ENCODE measurements around the gene SUPT5H. TPM values are rescaled to one million over a fixed set of nuclear protein-coding genes. Genes with fewer than 3 reads are reported as not detected.

The SUPT5H gene
- total RNA-seq, 1 donor from 2014 or later, result 126 TPM

DNA sequence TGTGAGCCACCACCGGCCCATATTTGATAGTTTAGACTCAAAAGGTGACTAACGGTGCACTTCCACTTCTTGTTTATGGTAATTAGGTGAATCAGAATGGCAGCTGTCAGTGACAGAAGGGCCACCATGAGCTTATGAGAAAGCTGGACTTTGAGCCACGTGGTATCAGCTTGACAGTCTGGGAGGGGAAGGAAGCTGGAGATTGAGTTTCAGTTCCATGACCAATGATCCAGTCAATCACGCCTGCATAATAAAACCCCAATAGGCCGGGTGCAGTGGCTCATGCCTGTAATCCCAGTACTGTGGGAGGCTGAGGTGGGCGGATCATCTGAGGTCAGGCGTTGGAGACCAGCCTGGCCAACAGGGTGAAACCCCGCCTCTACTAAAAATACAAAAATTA, 79.1 kb downstream of the SUPT5H start:
- TF ChIP-seq, protein P1, sequence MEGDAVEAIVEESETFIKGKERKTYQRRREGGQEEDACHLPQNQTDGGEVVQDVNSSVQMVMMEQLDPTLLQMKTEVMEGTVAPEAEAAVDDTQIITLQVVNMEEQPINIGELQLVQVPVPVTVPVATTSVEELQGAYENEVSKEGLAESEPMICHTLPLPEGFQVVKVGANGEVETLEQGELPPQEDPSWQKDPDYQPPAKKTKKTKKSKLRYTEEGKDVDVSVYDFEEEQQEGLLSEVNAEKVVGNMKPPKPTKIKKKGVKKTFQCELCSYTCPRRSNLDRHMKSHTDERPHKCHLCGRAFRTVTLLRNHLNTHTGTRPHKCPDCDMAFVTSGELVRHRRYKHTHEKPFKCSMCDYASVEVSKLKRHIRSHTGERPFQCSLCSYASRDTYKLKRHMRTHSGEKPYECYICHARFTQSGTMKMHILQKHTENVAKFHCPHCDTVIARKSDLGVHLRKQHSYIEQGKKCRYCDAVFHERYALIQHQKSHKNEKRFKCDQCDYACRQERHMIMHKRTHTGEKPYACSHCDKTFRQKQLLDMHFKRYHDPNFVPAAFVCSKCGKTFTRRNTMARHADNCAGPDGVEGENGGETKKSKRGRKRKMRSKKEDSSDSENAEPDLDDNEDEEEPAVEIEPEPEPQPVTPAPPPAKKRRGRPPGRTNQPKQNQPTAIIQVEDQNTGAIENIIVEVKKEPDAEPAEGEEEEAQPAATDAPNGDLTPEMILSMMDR (conservative IDR thresholded peaks at IDR 0.05; ENCODE audit: low read depth, low read length), result no peak
- H3K4me3 ChIP-seq (ENCODE audit: low read depth, low read length), result no peak overlapping the region
- DNase-seq (ENCODE audit: low read depth), result no peak

DNA sequence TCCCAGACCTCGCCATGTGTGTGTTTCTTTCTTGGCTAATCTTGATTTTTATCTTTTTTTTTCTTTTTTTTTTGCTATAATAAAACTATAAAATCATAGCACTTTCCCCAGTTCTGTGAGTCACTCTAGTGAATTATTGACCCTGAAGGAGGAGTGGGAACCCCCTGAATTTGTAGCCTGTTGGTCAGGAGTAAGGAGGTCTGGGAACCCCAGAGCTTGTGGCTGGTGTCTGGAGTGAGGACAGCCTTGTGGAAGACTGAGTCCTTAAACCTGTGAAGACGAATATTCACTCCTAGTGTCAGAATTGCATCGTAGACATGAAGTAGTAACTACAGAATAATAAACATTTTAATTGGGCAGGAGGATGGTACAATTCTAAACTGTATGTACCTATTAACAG, 79.8 kb downstream of the SUPT5H start:
- TF ChIP-seq, protein P1 (conservative IDR thresholded peaks at IDR 0.05; ENCODE audit: low read depth, low read length), result no peak
- H3K4me3 ChIP-seq (ENCODE audit: low read depth, low read length), result no peak overlapping the region
- no peak for DNase-seq (ENCODE audit: low read depth)

Other genes starting within 250 kb of the SUPT5H start
- 9.9 and 11.4 TPM in 2 replicates for gene NCCRP1, start 248.6 kb upstream of the SUPT5H start, total RNA-seq
- not detected in 2 replicates for gene SYCN, start 241.3 kb upstream of the SUPT5H start, total RNA-seq
- gene IFNL3, start 200.6 kb upstream of the SUPT5H start, total RNA-seq, result not detected in 2 replicates
- not detected in 2 replicates for gene IFNL4, start 196.7 kb upstream of the SUPT5H start, total RNA-seq
- gene IFNL2, start 177.2 kb upstream of the SUPT5H start, total RNA-seq, result not detected in 2 replicates
- not detected in 2 replicates for gene IFNL1, start 149.2 kb upstream of the SUPT5H start, total RNA-seq
- gene LRFN1, start 124.7 kb upstream of the SUPT5H start, total RNA-seq, result 0.06 and 0.29 TPM in 2 replicates
- not detected in 2 replicates for gene GMFG, start 109.5 kb upstream of the SUPT5H start, total RNA-seq
- gene SAMD4B, start 103.2 kb upstream of the SUPT5H start, total RNA-seq, result 60.0 and 65.6 TPM in 2 replicates
- 63.4 and 72.6 TPM in 2 replicates for gene PAF1, start 54.5 kb upstream of the SUPT5H start, total RNA-seq
- gene MED29, start 54.2 kb upstream of the SUPT5H start, total RNA-seq, result 20.9 and 34.9 TPM in 2 replicates
- 9.7 and 10.0 TPM in 2 replicates for gene ZFP36, start 38.7 kb upstream of the SUPT5H start, total RNA-seq
- 17.7 and 22.3 TPM in 2 replicates for gene PLEKHG2, start 32.9 kb upstream of the SUPT5H start, total RNA-seq
- 2,362 and 2,974 TPM in 2 replicates for gene RPS16, start 9.6 kb upstream of the SUPT5H start, total RNA-seq
- 98.1 and 146 TPM in 2 replicates for gene TIMM50, start 35.3 kb downstream of the SUPT5H start, total RNA-seq
- gene DLL3, start 53.4 kb downstream of the SUPT5H start, total RNA-seq, result 2.9 and 4.1 TPM in 2 replicates
- 0.17 TPM in 1 of 2 replicates, not detected in the other for gene SELENOV, start 69.6 kb downstream of the SUPT5H start, total RNA-seq
- 1.8 and 2.0 TPM in 2 replicates for gene EID2B, start 87.3 kb downstream of the SUPT5H start, total RNA-seq
- 12.3 and 20.8 TPM in 2 replicates for gene EID2, start 94.6 kb downstream of the SUPT5H start, total RNA-seq
- not detected in 2 replicates for gene LGALS13, start 156.9 kb downstream of the SUPT5H start, total RNA-seq
- not detected in 2 replicates for gene LGALS16, start 210.3 kb downstream of the SUPT5H start, total RNA-seq